Parathyroid adenoma (tissue), 2 donors: ENCODE data around the gene RANBP9.

Experiments
- H2AFZ ChIP-seq: fragments of 300-600 bp; sonication (generic); one replicate; pipeline ENCODE4 v1.7.0; 2017; ENCODE audit warnings: antibody characterized with exemption, mild to moderate bottlenecking
- H3K27ac ChIP-seq: fragments of 300-600 bp; sonication (generic); one replicate; pipeline ENCODE4 v1.7.0; 2017
- H3K27me3 ChIP-seq: fragments of 300-600 bp; sonication (generic); one replicate; pipeline ENCODE4 v1.7.0; 2017; ENCODE audit warnings: low read length; ENCODE audit not compliant: control insufficient read depth, insufficient read depth
- H3K36me3 ChIP-seq: fragments of 300-600 bp; sonication (generic); one replicate; pipeline ENCODE4 v1.7.0; 2017; ENCODE audit warnings: low read length; ENCODE audit not compliant: control insufficient read depth, insufficient read depth
- H3K4me1 ChIP-seq: fragments of 300-600 bp; sonication (generic); one replicate; pipeline ENCODE4 v1.7.0; 2017; ENCODE audit warnings: control low read depth
- H3K4me2 ChIP-seq: fragments of 300-600 bp; sonication (generic); one replicate; pipeline ENCODE4 v1.7.0; 2017; ENCODE audit warnings: low read length
- H3K4me3 ChIP-seq: fragments of 300-600 bp; sonication (generic); one replicate; pipeline ENCODE4 v1.7.0; 2017; ENCODE audit warnings: low read depth, low read length
- H3K79me2 ChIP-seq: fragments of 300-600 bp; sonication (generic); one replicate; pipeline ENCODE4 v1.7.0; 2017; ENCODE audit warnings: control low read depth
- H3K9ac ChIP-seq: fragments of 300-600 bp; sonication (generic); one replicate; pipeline ENCODE4 v1.7.0; 2017; ENCODE audit warnings: mild to moderate bottlenecking
- H3K9me3 ChIP-seq: fragments of 300-600 bp; sonication (generic); one replicate; pipeline ENCODE4 v1.7.0; 2017; ENCODE audit warnings: low read length; ENCODE audit not compliant: control insufficient read depth
- CTCF ChIP-seq: fragments of 300-600 bp; sonication (generic); IDR thresholded peaks from one replicate; pipeline ENCODE4 v1.7.0; 2017; ENCODE audit warnings: antibody characterized with exemption, mild to moderate bottlenecking
- donor health status: primary hyperparathyroidism.

Gene RANBP9

GRCh38 chr6:13597073-13597472, 114.6 kb downstream of the RANBP9 start:
- H3K79me2 ChIP-seq = no peaks in the 10 kb centered on the region
- H3K9ac ChIP-seq = no peak overlapping the region
- no peaks in the 10 kb centered on the region for H3K36me3 ChIP-seq
- no peak overlapping the region for H2AFZ ChIP-seq
- H3K4me1 ChIP-seq = no peaks in the 10 kb centered on the region
- H3K9me3 ChIP-seq = no peaks in the 10 kb centered on the region
- H3K4me2 ChIP-seq = no peak overlapping the region
- H3K27me3 ChIP-seq = no peaks in the 10 kb centered on the region
- no peak overlapping the region for H3K27ac ChIP-seq
- no peak for TF ChIP-seq CTCF
- no peak overlapping the region for H3K4me3 ChIP-seq

GRCh38 chr6:13593720-13594119, 117.9 kb downstream of the RANBP9 start:
- Histone ChIP-seq H3K4me1 (no peaks in the 10 kb centered on the region), H3K4me2 (no peak overlapping the region), H3K36me3 (no peaks in the 10 kb centered on the region), H2AFZ (no peak overlapping the region), H3K27ac (no peak overlapping the region), H3K27me3 (no peaks in the 10 kb centered on the region), H3K4me3 (no peak overlapping the region), H3K9me3 (no peaks in the 10 kb centered on the region), H3K79me2 (no peaks in the 10 kb centered on the region), H3K9ac (no peak overlapping the region)
- TF ChIP-seq CTCF = no peak

- H3K27ac ChIP-seq = no peak overlapping the region
- H3K9ac ChIP-seq = no peak overlapping the region
- no peaks in the 10 kb centered on the region for H3K9me3 ChIP-seq
- no peaks in the 10 kb centered on the region for H3K36me3 ChIP-seq
- no peaks in the 10 kb centered on the region for H3K79me2 ChIP-seq
- no peaks in the 10 kb centered on the region for H3K27me3 ChIP-seq
- no peaks in the 10 kb centered on the region for H3K4me1 ChIP-seq
- H2AFZ ChIP-seq = no peak overlapping the region
- H3K4me2 ChIP-seq = no peak overlapping the region
- no peak overlapping the region for H3K4me3 ChIP-seq
- no peak for TF ChIP-seq CTCF
Measured at GRCh38 chr6:13593103-13593502, 118.5 kb downstream of the RANBP9 start.

- Histone ChIP-seq H3K27ac (no peak overlapping the region), H3K36me3 (no peaks in the 10 kb centered on the region), H3K9ac (no peak overlapping the region), H2AFZ (no peak overlapping the region), H3K4me1 (peaks cover 5% of the 10 kb centered on the region), H3K4me3 (no peak overlapping the region), H3K79me2 (peaks cover 6% of the 10 kb centered on the region), H3K27me3 (no peaks in the 10 kb centered on the region), H3K4me2 (no peak overlapping the region), H3K9me3 (no peaks in the 10 kb centered on the region)
- TF ChIP-seq CTCF = no peak
Measured at GRCh38 chr6:13591205-13591921, 120.3 kb downstream of the RANBP9 start.

- Histone ChIP-seq H3K79me2 (peaks cover 6% of the 10 kb centered on the region), H3K4me3 (no peak overlapping the region), H3K27me3 (no peaks in the 10 kb centered on the region), H3K9ac (no peak overlapping the region), H2AFZ (no peak overlapping the region), H3K36me3 (no peaks in the 10 kb centered on the region), H3K4me1 (peaks cover 5% of the 10 kb centered on the region), H3K9me3 (no peaks in the 10 kb centered on the region), H3K27ac (no peak overlapping the region), H3K4me2 (no peak overlapping the region)
- no peak for TF ChIP-seq CTCF
Measured at GRCh38 chr6:13590574-13591153, 121.0 kb downstream of the RANBP9 start.
